NK-92 treated with Interleukin-12 subunit alpha and Interleukin-12 subunit beta, amount 100 ng/mL, for 24 hours (cell line): ENCODE data around the gene WNK2.
"Not testable (repeated sequence)": the region's sequence is repeated elsewhere in the genome, so short reads cannot be mapped to it uniquely, and the experiment has no call there.

Experiments
- DNase-seq: peaks from one replicate; lab custom pipeline; 2025; lab: John Stamatoyannopoulos, UW

WNK2 gene

GRCh38 chr9:93183663-93184431 lies at the start of gene WNK2:
Gene WNK2 (plus strand): TSS chr9:93184139. CDS start chr9:93184930, 791 bp downstream.
- DNase-seq: no peak

DNA sequence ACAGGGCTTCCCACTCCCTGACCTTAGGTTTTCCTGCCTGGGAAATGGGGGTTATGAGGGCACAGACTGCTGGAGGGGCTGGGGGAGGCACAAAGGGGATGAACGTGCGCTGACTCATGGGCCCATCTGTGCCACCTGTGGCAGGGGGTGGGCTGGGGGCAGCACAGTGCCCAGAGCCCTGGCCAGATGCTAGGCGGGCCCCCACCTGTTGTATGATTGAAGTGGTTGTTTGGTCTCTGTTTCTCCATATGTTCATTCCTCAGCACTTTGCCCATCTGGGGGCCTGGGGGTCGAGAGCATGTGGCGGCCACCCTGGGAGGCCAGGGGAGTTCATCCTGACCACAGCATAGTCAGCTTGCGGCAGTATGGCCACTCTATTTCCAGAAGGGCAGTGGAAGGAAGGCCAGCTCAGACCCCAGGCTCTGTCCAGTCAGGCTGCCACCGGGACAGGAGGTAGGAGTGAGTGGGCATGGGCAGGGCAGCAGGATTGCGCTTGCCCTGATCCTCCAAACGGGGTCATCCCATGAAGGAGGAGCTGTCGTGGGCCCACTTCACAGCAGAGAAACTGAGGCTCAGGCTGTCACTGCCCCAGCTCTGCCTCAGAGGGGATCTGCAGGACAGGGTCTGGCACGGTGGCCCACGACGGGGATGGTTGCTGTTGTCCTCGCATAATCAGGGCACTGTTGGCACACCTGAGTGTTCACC lies 49.0 kb upstream of the WNK2 start:
- DNase-seq: no peak

DNA sequence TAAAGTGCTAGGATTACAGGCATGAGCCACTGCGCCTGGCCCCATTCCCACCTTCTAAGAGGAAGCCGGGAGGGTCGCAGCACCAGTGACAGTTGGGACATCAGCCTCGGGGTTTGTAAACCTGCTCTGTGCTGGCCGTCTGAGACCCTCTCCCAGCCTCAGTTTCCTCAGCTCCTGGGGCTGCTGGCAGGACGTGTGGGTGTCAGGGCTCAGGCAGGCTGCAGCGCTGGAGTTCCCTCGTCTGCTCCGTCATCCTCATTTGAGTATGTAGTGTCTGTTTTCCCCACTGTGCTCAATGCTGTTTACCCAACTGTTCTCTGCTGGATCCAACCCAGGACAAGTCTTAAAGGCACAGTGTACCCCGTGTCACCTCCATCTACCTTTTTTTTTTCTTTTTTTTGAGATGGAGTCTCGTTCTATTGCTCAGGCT lies 47.9 kb upstream of the WNK2 start:
- no peak for DNase-seq

DNA sequence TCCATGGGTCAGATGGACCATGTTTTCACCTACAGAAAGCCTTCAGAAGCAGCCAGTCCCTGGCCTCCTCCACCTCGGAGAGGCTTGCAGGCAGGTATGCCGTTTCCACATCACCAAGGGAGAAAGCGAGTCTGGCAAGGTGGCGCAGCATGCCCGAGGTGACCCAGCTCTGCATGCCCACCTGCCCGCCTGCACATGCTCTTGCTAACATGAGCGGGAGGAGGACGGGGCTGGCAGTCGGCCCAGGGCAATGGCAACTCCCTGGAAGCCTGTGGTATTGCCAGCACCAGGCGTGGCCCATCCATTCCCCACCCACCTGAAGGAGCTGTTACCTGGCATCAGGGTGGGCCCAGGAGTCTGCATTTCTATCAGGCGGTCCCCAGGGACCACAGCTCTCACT lies 46.6 kb upstream of the WNK2 start:
- DNase-seq: no peak

GRCh38 chr9:93138171-93138764 lies 45.7 kb upstream of the WNK2 start:
- DNase-seq: no peak

- DNase-seq: no peak
These were observed 44.4 kb upstream of the WNK2 start for GRCh38 chr9:93139365-93140182.

GRCh38 chr9:93141771-93142483 lies 42.0 kb upstream of the WNK2 start:
- DNase-seq: no peak

- no peak for DNase-seq
These were observed 40.0 kb upstream of the WNK2 start for GRCh38 chr9:93143830-93144530.

DNA sequence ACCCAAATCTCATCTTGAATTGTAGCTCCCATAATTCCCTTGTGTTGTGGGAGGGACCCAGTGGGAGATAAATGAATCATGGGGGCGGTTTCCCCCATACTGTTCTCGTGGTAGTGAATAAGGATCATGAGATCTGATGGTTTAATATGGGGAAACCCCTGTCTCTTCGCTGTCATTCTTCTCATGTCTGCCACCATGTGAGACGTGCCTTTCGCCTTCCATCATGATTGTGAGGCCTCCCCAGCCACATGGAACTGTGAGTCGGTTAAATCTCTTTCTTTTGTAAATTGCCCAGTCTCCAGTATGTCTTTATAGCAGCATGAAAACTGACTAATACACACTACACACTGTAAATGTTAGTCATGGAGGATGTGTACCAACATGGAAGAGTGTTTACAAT lies 37.2 kb upstream of the WNK2 start:
- not testable (repeated sequence) for DNase-seq

- no peak for DNase-seq
These were observed 36.3 kb upstream of the WNK2 start for GRCh38 chr9:93147632-93148031.

DNA sequence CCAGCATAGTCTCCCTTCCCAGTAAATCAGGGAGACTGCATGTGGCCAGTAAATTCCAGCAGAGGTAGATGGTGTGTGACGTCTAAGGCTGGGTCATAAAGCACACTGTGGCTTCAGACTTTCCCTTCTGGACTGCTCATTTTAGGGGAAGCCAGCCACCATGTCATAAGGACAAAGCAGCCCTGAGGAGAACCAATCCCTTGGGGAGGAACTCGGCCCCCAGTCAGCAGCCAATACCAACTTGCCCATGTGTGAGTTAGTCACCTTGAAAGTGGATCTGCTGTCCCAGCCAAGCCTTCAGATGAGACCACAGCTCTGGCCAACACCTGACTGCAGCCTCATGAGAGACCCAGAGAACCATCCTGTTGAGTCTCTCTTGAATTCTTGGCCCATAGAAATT lies 35.2 kb upstream of the WNK2 start:
- no peak for DNase-seq

DNA sequence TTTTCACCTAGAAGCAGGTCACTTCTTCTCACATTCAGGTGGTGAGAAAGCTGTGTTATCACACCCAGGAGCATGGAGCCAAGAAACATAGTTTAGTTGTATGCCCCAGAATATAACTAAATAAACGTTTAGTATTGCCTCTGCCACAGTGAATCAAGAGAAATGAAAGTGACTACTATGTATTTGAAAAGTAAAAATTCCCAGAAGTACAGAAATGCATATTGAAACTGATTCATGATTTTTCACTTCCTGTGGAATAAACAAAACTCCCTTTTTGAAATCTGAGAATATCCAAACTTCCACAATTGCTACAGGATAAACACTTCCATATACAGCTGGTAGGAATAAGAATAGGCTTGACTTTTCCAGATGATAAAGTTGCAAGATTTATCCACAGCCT lies 34.6 kb upstream of the WNK2 start:
- DNase-seq: no peak

DNA sequence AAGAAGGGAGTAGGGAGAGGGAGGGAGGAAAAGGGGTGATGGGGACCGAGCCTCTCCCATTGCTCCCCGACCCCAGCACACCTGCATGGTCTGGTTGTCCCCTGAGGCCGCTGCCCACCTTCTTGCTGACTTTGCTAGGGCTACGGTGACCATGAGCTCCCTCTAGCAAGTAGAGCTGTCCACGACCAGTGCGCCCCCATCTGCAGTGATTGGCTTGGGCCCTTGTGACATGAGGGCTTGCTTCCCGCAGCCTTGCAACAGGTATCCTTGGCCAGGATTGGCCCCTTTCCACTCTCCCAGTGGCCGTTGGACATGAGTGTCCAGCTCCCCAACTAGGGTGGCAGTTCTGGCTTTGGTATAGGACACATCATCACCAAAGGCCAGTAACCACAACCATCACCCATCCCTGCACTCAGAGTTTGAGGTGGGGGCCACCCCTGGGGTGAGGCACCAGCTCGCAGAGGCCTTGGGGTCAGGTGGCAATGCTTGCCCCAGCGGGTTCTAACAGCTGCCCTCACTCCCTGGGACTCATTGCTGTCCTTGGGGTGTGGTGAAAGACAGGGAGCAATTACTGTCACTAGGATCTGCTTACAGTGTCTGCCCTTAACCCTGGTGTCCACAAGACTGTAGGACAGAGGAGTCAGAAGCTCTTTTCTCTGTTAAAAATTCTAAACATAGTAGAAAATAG lies 32.7 kb upstream of the WNK2 start:
- no peak for DNase-seq

DNA sequence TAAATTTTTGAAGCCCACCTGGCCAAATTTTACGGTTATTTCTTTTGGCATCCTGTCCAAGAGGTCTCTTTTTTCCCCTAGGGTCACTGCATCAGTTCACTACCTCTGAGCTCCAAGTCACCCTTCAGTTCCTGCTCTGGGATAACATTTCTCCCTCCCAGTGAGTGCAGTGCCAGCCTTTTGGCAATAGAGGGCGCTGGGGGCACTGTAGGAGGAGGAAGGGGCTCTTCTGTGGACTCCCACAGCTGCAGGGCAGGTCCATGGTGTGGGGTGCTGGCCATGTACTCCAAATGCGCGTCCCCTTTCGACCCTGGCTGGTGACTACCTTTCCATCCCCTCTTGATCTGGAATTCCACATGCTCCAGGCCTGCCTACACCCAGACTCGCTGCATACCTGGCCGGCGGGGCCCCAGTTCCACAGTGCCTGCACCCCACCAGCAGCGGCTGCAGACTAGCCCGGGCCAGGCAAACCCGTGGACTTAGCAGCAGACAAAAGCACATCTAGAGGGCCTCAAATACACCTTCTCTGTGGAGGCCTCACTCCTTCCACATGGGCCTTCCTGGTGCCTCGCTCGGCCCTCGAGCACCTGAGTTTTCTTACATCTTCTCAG lies 29.5 kb upstream of the WNK2 start:
- no peak for DNase-seq

GRCh38 chr9:93155716-93156474 lies 28.0 kb upstream of the WNK2 start:
- no peak for DNase-seq

- DNase-seq: no peak
These were observed 27.4 kb upstream of the WNK2 start for GRCh38 chr9:93156475-93157008.

DNA sequence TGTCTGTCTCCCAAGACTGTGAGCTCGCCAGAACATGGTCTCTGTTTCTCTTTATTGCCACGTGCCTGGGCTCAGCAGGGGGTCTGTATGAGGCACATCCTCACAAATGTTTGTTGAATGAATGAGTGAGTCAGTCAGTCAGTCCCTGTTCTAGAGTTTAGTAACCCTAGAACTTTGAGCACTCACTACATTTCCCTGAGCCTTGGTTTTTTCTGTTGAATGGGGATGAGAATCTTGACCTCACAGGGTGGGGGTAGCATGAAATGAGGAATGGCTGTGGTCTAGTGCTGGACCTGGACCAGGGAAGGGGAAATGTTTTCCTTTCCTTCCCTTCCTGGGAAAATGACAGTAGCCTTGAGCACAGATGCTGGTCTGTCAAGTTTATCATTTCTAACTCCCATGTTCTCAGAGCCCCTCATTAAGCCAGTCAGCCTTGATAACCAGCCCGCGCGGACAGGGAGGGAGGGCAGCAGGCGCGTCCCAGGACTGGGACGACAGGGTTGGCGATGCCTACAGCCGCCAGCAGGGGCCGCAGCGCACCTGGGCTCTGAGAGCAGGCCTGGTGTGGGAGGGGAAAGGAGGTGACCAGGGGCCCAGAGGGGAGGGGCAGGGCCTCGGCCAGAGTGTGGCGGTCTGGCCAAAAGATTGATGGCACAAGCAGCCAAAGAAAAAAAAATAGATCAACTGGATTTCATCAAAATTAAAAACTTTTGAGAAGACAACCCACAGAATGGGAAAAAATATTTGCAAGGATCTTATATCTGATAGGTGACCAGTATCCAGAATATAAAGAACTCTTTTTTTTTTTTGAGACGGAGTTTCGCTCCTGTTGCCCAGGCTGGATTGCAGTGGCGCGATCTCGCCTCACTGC lies 24.1 kb upstream of the WNK2 start:
- DNase-seq: peak; percentile 13
